Panc1 (cell line): ENCODE measurements around the gene GRIK4. TPM values are rescaled to one million over a fixed set of nuclear protein-coding genes. Genes with fewer than 3 reads are reported as not detected.

ENCODE experiments used
- ATAC-seq: fragments of 200-7000 bp; cut with Tn5 transposase; 2 replicates; pipeline ENCODE4 v1.9.1; 2020; ENCODE audit warnings: mild to moderate bottlenecking, moderate library complexity
- BruUV-seq: library from RNA; stranded (reverse); fragments of 400-500 nt; replicated peaks from 2 replicates; lab custom pipeline; 2021; lab: Mats Ljungman, UMichigan
- CTCF ChIA-PET: fragments of 300-600 bp; sonication (Branson Sonifier 250); formaldehyde crosslinking; loops from one replicate; lab custom pipeline; 2022; ENCODE audit warnings: antibody characterized with exemption; lab: Charles Lee
- POLR2A ChIA-PET: fragments of 300-600 bp; sonication (Branson Sonifier 250); formaldehyde crosslinking; loops from one replicate; lab custom pipeline; 2022; ENCODE audit warnings: antibody characterized with exemption; lab: Charles Lee
- DNase-seq: peaks from one replicate; pipeline ENCODE4 v3.0.0-alpha.2; 2010; ENCODE audit warnings: low read depth, low spot score
- H3K27ac ChIP-seq: 2 replicates; pipeline ENCODE4 v1.5.1; 2011; ENCODE audit warnings: mild to moderate bottlenecking, low read length, inconsistent platforms
- H3K27me3 ChIP-seq: fragments of 200-500 bp; sonication (Bioruptor generic); 2 replicates; pipeline ENCODE4 v1.6.0; 2014; ENCODE audit warnings: low read length, inconsistent platforms; ENCODE audit not compliant: control insufficient read depth, insufficient read depth
- H3K36me3 ChIP-seq: fragments of 200-500 bp; sonication (Bioruptor generic); 2 replicates; pipeline ENCODE4 v1.5.1; 2014; ENCODE audit warnings: inconsistent platforms, mild to moderate bottlenecking, low read length, moderate library complexity; ENCODE audit not compliant: control insufficient read depth, insufficient read depth
- H3K4me1 ChIP-seq: 2 replicates; pipeline ENCODE4 v1.5.1; 2011; ENCODE audit warnings: inconsistent platforms, mild to moderate bottlenecking, low read length, moderate library complexity; ENCODE audit not compliant: control insufficient read depth, insufficient read depth
- H3K4me3 ChIP-seq, 2 experiments: 2 replicates each; pipeline ENCODE4 v1.5.1; 2011 to 2012; ENCODE audit warnings: low read depth in 2 of 2, low read length in 2 of 2, mild to moderate bottlenecking in 2 of 2, inconsistent platforms in 1 of 2, moderate library complexity in 1 of 2
- H3K9me3 ChIP-seq: fragments of 200-500 bp; sonication (Bioruptor generic); 2 replicates; pipeline ENCODE4 v1.5.1; 2014; ENCODE audit warnings: low read depth, mild to moderate bottlenecking, inconsistent platforms, low read length, moderate library complexity; ENCODE audit not compliant: control insufficient read depth, insufficient read depth
- CTCF ChIP-seq: fragments of 450-650 bp; IDR thresholded peaks from 2 replicates; pipeline ENCODE4 v1.5.1; 2017; ENCODE audit warnings: mild to moderate bottlenecking
- POLR2AphosphoS5 ChIP-seq: IDR thresholded peaks from 2 replicates; pipeline ENCODE4 v1.6.1; 2012; ENCODE audit warnings: mild to moderate bottlenecking, low read depth, low read length, moderate library complexity
- REST ChIP-seq, 2 experiments: IDR thresholded peaks; 2 replicates each; pipeline ENCODE4 v1.6.1; 2011 to 2012; ENCODE audit warnings: low read depth in 2 of 2, control low read depth in 1 of 2, low read length in 1 of 2, mild to moderate bottlenecking in 1 of 2, moderate library complexity in 1 of 2; ENCODE audit not compliant: insufficient read depth in 1 of 2
- SIN3A ChIP-seq: IDR thresholded peaks from 2 replicates; pipeline ENCODE4 v1.6.1; 2012; ENCODE audit warnings: low read depth, mild to moderate bottlenecking, low read length, moderate library complexity, borderline replicate concordance; ENCODE audit not compliant: insufficient read depth
- TCF7L2 ChIP-seq: IDR thresholded peaks from 2 replicates; pipeline ENCODE4 v1.6.1; 2011; ENCODE audit warnings: mild to moderate bottlenecking, low read depth, low read length, inconsistent platforms
- in situ Hi-C: cut with HindIII; loops from 2 replicates; pipeline ENCODE4 v1.10.0; 2016; ENCODE audit warnings: low sequenced_read_pairs, low pct_unique_long_range_greater_than_20kb
- intact Hi-C: fragments of 100-400 bp; cut with micrococcal nuclease; formaldehyde crosslinking; loops from one replicate; pipeline ENCODE4 v1.10.0; 2022; ENCODE audit not compliant: unreplicated experiment
- total RNA-seq: library from RNA; stranded (reverse); gene quantifications from one replicate; pipeline ENCODE4 v1.2.1, GENCODE V29; 2021; ENCODE audit not compliant: unreplicated experiment

Gene GRIK4
- total RNA-seq, 1 experiment from 2014 or later: 0.62 TPM

- in situ Hi-C loops (no loop called here), intact Hi-C loops (no loop called here)
- no peaks in the 10 kb centered on the region for H3K9me3 ChIP-seq
- ATAC-seq (no peak), DNase-seq (no peak)
- no peak for TF ChIP-seq CTCF
- no peak for TF ChIP-seq POLR2AphosphoS5
- TF ChIP-seq SIN3A: no peak
- TF ChIP-seq REST (IDR thresholded peaks at IDR 0.05; ENCODE audit: insufficient read depth in 1 of 2, low read depth in 2 of 2, low read length in 1 of 2): no peak
- no peak for TF ChIP-seq TCF7L2
- H3K27ac ChIP-seq: no peak overlapping the region
- CTCF ChIA-PET: interaction anchor here (0.6 kb wide), 1 partner anchor 13 kb away, joined by 4 read pairs; no protein-coding TSS in a partner anchor
- H3K27me3 ChIP-seq: peaks cover 4% of the 10 kb centered on the region; the same call in 1 of the 2 replicates
- H3K4me1 ChIP-seq: no peaks in the 10 kb centered on the region
- H3K36me3 ChIP-seq: no peaks in the 10 kb centered on the region
- H3K4me3 ChIP-seq: no peak overlapping the region
- BruUV-seq: no TSS peak
- POLR2A ChIA-PET: no interaction called here
Observed at GRCh38 chr11:120629407-120630080, 118.0 kb downstream of the GRIK4 start.

- intact Hi-C loops (no loop called here), in situ Hi-C loops (no loop called here)
- DNase-seq: no peak
- no peak overlapping the region for H3K4me3 ChIP-seq
- H3K27ac ChIP-seq: no peak overlapping the region
- ATAC-seq: no peak
- H3K27me3 ChIP-seq: peaks cover 4% of the 10 kb centered on the region; the same call in 1 of the 2 replicates
- H3K36me3 ChIP-seq: no peaks in the 10 kb centered on the region
- no peak for TF ChIP-seq REST (IDR thresholded peaks at IDR 0.05; ENCODE audit: insufficient read depth in 1 of 2, low read depth in 2 of 2, low read length in 1 of 2)
- TF ChIP-seq POLR2AphosphoS5: no peak
- no peak for TF ChIP-seq TCF7L2
- no peak for TF ChIP-seq SIN3A
- no peak for TF ChIP-seq CTCF
- POLR2A ChIA-PET: no interaction called here
- no peaks in the 10 kb centered on the region for H3K4me1 ChIP-seq
- no peaks in the 10 kb centered on the region for H3K9me3 ChIP-seq
- no TSS peak for BruUV-seq
- CTCF ChIA-PET: interaction anchor here (0.6 kb wide), 1 partner anchor 12 kb away, joined by 4 read pairs; no protein-coding TSS in a partner anchor
Observed at GRCh38 chr11:120630122-120630521, 118.6 kb downstream of the GRIK4 start.
